H1 (cell line): Measurements from ENCODE around the gene FZD4. TPM values are rescaled to one million over a fixed set of nuclear protein-coding genes. Genes with fewer than 3 reads are reported as not detected.

ENCODE experiments used
- YY1 ChIP-seq: IDR thresholded peaks from 2 replicates; pipeline ENCODE4 v1.6.1; 2011; ENCODE audit warnings: low read depth, mild to moderate bottlenecking, low read length
- polyA plus RNA-seq, 7 experiments: library from polyadenylated mRNA; depleted of rRNA in 3 of 7; stranded (reverse) in 5 of 7; unstranded in 2 of 7; fragments of >200 nt in 5 of 7; fragments of 200-250 nt in 2 of 7; gene quantifications; 1 replicate in 5 of 7; 2 replicates in 1 of 7; 4 replicates in 1 of 7; pipeline versions ENCODE4 v1.2.1 to v1.2.3, GENCODE V29; 2011 to 2013; ENCODE audit warnings: missing spikeins in 2 of 7, mixed read lengths in 2 of 7
- total RNA-seq: library from RNA; stranded (reverse); fragmentation: NEBNext Ultra II Directional; extraction: Animal tissue kit (Norgen Biotek cat#: 25700); gene quantifications from 2 replicates; pipeline ENCODE4 v1.2.1, GENCODE V29; 2021

FZD4 gene
- total and polyA plus RNA-seq, 2 of the 8 experiments (the other 6 are each of a cell fraction or from before 2014, with no cell fraction given) = 3.1 to 7.1 TPM

GRCh38 chr11:86901599-86901998 lies 53.6 kb downstream of the FZD4 start (continued):
- no peak for TF ChIP-seq YY1
- TF ChIP-seq, all 59 proteins: peak for 0
